Uterus (tissue), 2 donors: ENCODE measurements around the gene HAVCR1.

ENCODE experiments used
- CTCF ChIP-seq, 4 experiments: fragments of 200-600 bp in 2 of 4; fragments of 450-650 bp in 2 of 4; sonication (generic) in 2 of 4; IDR thresholded peaks; one replicate each; pipeline ENCODE4 v1.5.1; 2016 to 2019; ENCODE audit warnings: antibody characterized with exemption in 4 of 4, mild to moderate bottlenecking in 2 of 4, moderate library complexity in 1 of 4
- POLR2A ChIP-seq, 2 donors: fragments of 450-650 bp; IDR thresholded peaks; one replicate each; pipeline ENCODE4 v1.6.1; 2016; ENCODE audit warnings: antibody characterized with exemption in 2 of 2, mild to moderate bottlenecking in 1 of 2, moderate library complexity in 1 of 2

GRCh38 chr5:156984064-156984463 is 74.9 kb downstream of the HAVCR1 start:
- TF ChIP-seq POLR2A (IDR thresholded peaks at IDR 0.05) (no peak), CTCF (IDR thresholded peaks at IDR 0.05) (no peak)
